GM12874 (cell line): ENCODE data around the gene ECI1.
A peak's percentile ranks its signal among the peaks of the same experiment; 100 is the strongest.

ENCODE experiments used
- CTCF ChIP-seq: IDR thresholded peaks from 2 replicates; pipeline ENCODE4 v1.5.1; 2011; ENCODE audit warnings: low read depth, mild to moderate bottlenecking, control low read depth, low read length, moderate library complexity; ENCODE audit not compliant: insufficient read depth

ECI1 gene

GRCh38 chr16:2208308-2208707 lies 43.1 kb downstream of the ECI1 start:
- TF ChIP-seq CTCF, result no peak

- TF ChIP-seq CTCF, result no peak
Measured at GRCh38 chr16:2207872-2208271, 43.5 kb downstream of the ECI1 start.

GRCh38 chr16:2206780-2207433 lies 44.5 kb downstream of the ECI1 start:
- no peak for TF ChIP-seq CTCF

- TF ChIP-seq CTCF, result no peak
Measured at GRCh38 chr16:2206420-2206779, 45.0 kb downstream of the ECI1 start.

GRCh38 chr16:2205967-2206313 lies 45.4 kb downstream of the ECI1 start:
- no peak for TF ChIP-seq CTCF

GRCh38 chr16:2205104-2205966 lies 46.1 kb downstream of the ECI1 start, which contains the start of gene MLST8:
MLST8 (plus strand) TSS chr16:2205454; CDS start chr16:2206086, 632 bp downstream.
- peak; percentile 35; the same call in 1 of the 2 replicates for TF ChIP-seq CTCF

GRCh38 chr16:2204416-2205103 lies 46.8 kb downstream of the ECI1 start:
- TF ChIP-seq CTCF, result no peak
